Tibial artery (tissue), 4 donors: Measurements from ENCODE around the gene ZG16.
A peak's percentile ranks its signal among the peaks of the same experiment; 100 is the strongest.
"Not testable (repeated sequence)": the region's sequence is repeated elsewhere in the genome, so short reads cannot be mapped to it uniquely, and the experiment has no call there.

ENCODE experiments used
- DNase-seq, 2 donors: peaks; one replicate each; pipeline ENCODE4 v3.0.0-alpha.2; 2019
- H3K27ac ChIP-seq, 2 donors: fragments of 200-600 bp; sonication (generic) in 1 of 2; 1 replicate in 1 of 2; 2 replicates in 1 of 2; pipeline ENCODE4 v1.5.1; 2018 to 2019; ENCODE audit warnings: mild to moderate bottlenecking in 1 of 2
- H3K27me3 ChIP-seq, 2 donors: fragments of 200-600 bp; sonication (generic) in 1 of 2; one replicate each; pipeline versions ENCODE4 v1.5.1 to v1.6.0; 2016 to 2019
- H3K36me3 ChIP-seq, 3 donors: fragments of 200-600 bp; sonication (generic) in 2 of 3; one replicate each; pipeline ENCODE4 v1.5.1; 2016 to 2019; ENCODE audit warnings: mild to moderate bottlenecking in 2 of 3
- H3K4me1 ChIP-seq, 4 donors: fragments of 200-600 bp; sonication (generic) in 2 of 4; 1 replicate in 3 of 4; 2 replicates in 1 of 4; pipeline ENCODE4 v1.5.1; 2016 to 2019
- H3K4me3 ChIP-seq, 2 donors: fragments of 200-600 bp; sonication (generic) in 1 of 2; 1 replicate in 1 of 2; 2 replicates in 1 of 2; pipeline ENCODE4 v1.5.1; 2018 to 2019; ENCODE audit warnings: mild to moderate bottlenecking in 2 of 2
- H3K9me3 ChIP-seq, 3 donors: fragments of 200-600 bp; sonication (generic) in 1 of 3; one replicate each; pipeline ENCODE4 v1.5.1; 2016 to 2019
- CTCF ChIP-seq, 2 experiments: fragments of 200-600 bp in 1 of 2; fragments of 450-650 bp in 1 of 2; IDR thresholded peaks; one replicate each; pipeline ENCODE4 v1.5.1; 2017 to 2019; ENCODE audit warnings: antibody characterized with exemption in 2 of 2, mild to moderate bottlenecking in 1 of 2, moderate library complexity in 1 of 2
- intact Hi-C: fragments of 100-400 bp; cut with DNase I; formaldehyde crosslinking; loops from one replicate; pipeline ENCODE4 v1.15.0; 2023; ENCODE audit warnings: low total_unique reads

ZG16 gene

GRCh38 chr16:29777576-29778350, at the start of gene ZG16:
TSS of gene ZG16 (plus strand) at chr16:29778256. CDS start at chr16:29779267, 1,011 bp downstream.
- TF ChIP-seq CTCF (IDR thresholded peaks at IDR 0.05), result no peak
- DNase-seq, result no peak
- no peaks in the 10 kb centered on the region for H3K4me1 ChIP-seq
- no peaks in the 10 kb centered on the region for H3K36me3 ChIP-seq
- H3K27ac ChIP-seq, result no peak within 1 kb of the TSS
- peaks cover 0 to 22% of the 10 kb centered on the region in 2 donors for H3K27me3 ChIP-seq
- intact Hi-C loops, result no loop called here
- no peak within 1 kb of the TSS for H3K4me3 ChIP-seq
- H3K9me3 ChIP-seq, result no peaks in the 10 kb centered on the region

DNA sequence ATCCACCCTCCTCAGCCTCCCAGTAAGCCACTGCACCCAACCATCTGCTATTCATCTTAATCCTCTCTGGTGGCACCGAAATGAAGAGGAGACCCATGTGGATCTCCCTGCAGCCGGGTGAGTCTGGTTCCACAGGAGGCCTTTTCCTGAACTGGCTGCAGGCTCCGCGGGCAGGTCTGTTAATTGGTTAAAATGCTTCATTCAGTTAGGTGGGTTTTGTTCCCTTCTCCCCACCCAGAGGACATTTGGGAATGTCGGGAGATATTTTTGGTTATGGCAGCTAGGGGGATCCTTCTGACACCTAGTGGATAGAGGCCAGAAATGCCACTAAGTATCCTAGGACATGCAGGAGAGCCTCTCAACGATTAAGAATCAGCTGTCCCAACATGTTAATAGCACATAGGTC, 48.9 kb upstream of the ZG16 start:
- intact Hi-C loops, result no loop called here
- peak; percentile 32 to 35 for TF ChIP-seq CTCF (IDR thresholded peaks at IDR 0.05)
- peaks cover 0 to 26% of the 10 kb centered on the region in 2 donors for H3K27me3 ChIP-seq
- no peak for DNase-seq
- H3K27ac ChIP-seq, result no peak overlapping the region
- H3K36me3 ChIP-seq, result no peaks in the 10 kb centered on the region
- no peaks in the 10 kb centered on the region for H3K9me3 ChIP-seq
- no peaks in the 10 kb centered on the region for H3K4me1 ChIP-seq
- H3K4me3 ChIP-seq, result no peak overlapping the region

DNA sequence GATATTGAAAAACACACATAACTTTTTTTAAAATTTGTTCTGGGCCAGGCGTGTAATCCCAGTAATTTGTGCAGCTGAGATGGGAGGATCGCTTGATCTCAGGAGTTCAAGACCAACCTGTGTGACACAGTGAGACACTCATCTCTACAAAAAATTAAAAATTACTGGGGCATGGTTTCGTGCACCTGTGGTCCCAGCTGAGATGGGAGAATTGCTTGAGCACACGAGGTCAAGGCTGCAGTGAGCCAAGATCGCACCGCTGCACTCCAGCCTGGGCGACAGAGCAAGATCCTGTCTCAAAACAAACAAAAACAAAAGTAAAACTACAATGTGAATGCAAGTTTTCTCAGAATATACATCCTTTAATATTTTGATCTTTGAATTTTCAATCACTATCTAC, 47.4 kb upstream of the ZG16 start:
- no peaks in the 10 kb centered on the region for H3K4me1 ChIP-seq
- no peak overlapping the region for H3K27ac ChIP-seq
- H3K27me3 ChIP-seq, result peaks cover 0 to 42% of the 10 kb centered on the region in 2 donors
- intact Hi-C loops, result no loop called here
- no peak overlapping the region for H3K4me3 ChIP-seq
- TF ChIP-seq CTCF (IDR thresholded peaks at IDR 0.05), result no peak
- H3K9me3 ChIP-seq, result no peaks in the 10 kb centered on the region
- no peaks in the 10 kb centered on the region for H3K36me3 ChIP-seq
- DNase-seq, result no peak

DNA sequence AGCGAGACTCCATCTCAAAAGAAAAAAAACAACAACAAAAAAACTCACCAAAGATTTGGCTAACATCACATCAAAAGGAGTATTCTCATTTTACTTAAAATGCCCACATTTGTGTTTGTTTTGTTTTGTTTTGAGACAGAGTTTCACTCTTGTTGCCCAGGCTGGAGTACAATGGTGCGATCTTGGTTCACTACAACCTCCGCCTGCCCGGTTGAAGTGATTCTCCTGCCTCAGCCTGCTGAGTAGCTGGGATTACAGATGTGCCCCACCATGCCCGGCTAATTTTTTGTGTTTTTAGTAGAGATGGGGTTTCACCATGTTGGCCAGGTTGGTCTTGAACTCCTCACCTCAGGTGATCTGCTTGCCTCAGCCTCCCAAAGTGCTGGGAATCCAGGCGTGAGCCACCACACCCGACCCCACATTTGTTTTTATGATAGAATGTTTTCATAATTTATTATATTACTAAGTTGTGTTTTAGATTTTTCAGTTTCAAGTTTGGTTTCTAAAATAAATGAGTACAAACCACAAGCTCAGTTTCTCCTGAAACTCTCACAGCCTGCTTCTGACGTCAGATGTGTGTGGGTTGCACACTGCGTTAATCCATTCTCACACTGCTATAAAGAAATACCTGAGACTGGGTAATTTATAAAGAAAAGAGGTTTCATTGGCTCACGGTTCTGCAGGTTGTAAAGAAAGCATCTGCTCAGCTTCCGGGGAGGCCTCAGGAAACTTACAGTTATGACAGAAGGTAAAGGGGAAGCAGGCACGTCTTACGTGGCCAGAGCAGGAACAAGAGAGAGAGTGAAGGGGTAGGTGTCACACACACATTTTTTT, 46.1 kb upstream of the ZG16 start:
- H3K27ac ChIP-seq, H3K4me3 ChIP-seq, H3K36me3 ChIP-seq, DNase-seq, H3K9me3 ChIP-seq, H3K4me1 ChIP-seq, intact Hi-C loops: not testable (repeated sequence)
- peaks cover 0 to 48% of the 10 kb centered on the region in 2 donors for H3K27me3 ChIP-seq

DNA sequence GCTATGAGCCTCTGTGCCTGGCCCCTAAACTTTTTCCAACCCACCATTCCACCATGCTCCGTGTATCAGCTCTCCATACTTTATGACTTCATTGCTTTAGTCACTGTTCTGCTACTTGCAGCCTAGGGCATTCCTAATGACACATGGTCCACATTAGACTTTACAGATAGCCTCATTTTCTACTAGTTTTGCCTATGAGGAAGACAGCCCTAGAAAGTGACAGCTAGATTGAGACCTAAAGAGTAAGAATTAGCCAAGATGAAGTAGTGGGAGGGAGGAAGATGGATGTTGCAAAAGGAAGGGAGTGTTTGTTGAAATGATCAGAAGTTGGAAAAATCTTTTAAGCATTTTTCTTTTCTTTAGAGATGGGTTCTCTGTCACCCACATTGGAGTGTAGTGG, 43.3 kb upstream of the ZG16 start:
- TF ChIP-seq CTCF (IDR thresholded peaks at IDR 0.05), result no peak
- no peaks in the 10 kb centered on the region for H3K36me3 ChIP-seq
- no peak for DNase-seq
- intact Hi-C loops, result no loop called here
- H3K27ac ChIP-seq, result no peak overlapping the region
- no peak overlapping the region for H3K4me3 ChIP-seq
- peaks cover 0 to 35% of the 10 kb centered on the region in 2 donors for H3K27me3 ChIP-seq
- no peaks in the 10 kb centered on the region for H3K4me1 ChIP-seq
- no peaks in the 10 kb centered on the region for H3K9me3 ChIP-seq

GRCh38 chr16:29736112-29736511, 41.9 kb upstream of the ZG16 start:
- H3K36me3 ChIP-seq, result no peaks in the 10 kb centered on the region

More at GRCh38 chr16:29736112-29736511, 41.9 kb upstream of the ZG16 start:
- Histone ChIP-seq H3K4me1 (no peaks in the 10 kb centered on the region), H3K9me3 (no peaks in the 10 kb centered on the region), H3K4me3 (no peak overlapping the region), H3K27ac (no peak overlapping the region), H3K27me3 (peaks cover 0 to 31% of the 10 kb centered on the region in 2 donors)
- no peak for DNase-seq
- intact Hi-C loops, result no loop called here
- no peak for TF ChIP-seq CTCF (IDR thresholded peaks at IDR 0.05)
